GM12892 (cell line): Measurements from ENCODE around the gene TBL1X.

Experiments
- POLR2A ChIP-seq: IDR thresholded peaks from 2 replicates; pipeline ENCODE4 v1.6.1; 2011; ENCODE audit warnings: low read depth, low read length, control low read depth
- POLR2AphosphoS5 ChIP-seq: IDR thresholded peaks from 2 replicates; pipeline ENCODE4 v1.6.1; 2011; ENCODE audit warnings: low read depth, low read length, control low read depth

DNA sequence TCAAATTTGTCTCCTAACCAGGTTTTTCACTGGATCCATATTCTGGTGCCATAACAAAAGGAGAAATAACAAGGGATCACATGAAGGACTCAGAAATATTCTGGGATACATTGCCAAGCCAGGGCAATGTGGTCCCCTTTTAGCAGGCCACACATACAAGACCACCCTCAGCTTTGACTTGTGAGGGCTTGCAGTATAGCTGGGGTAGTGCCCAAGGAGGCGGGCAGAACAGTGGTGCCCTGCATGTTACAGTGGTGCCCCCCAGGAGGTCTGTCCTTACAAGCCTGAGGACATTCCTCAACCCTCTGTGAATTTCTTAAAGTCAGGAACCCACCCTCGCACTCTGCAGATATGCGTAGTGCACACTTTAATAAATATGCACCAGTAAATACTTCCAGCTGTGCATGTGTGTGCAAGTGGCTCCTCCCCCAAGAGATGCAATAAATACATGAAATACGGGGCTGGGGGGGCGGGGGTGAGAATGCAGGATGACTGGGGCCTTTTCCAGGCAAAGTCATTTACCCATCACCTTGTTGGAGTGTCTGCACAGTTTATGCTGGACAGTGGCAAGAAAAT lies 34.4 kb upstream of the TBL1X start:
- TF ChIP-seq POLR2A (no peak), POLR2AphosphoS5 (no peak)
